Left lung (tissue), 10 donors: ENCODE measurements around the gene LRRC49. TPM values are rescaled to one million over a fixed set of nuclear protein-coding genes. Genes with fewer than 3 reads are reported as not detected.

ENCODE experiments used
- ATAC-seq: fragments of 200-7000 bp; cut with Tn5 transposase; one replicate; pipeline ENCODE4 v1.9.1; 2020; ENCODE audit warnings: moderate library complexity
- DNase-seq, 4 donors: peaks; one replicate each; pipeline ENCODE4 v3.0.0-alpha.2; 2013 to 2020
- H3K27ac ChIP-seq, 2 donors: fragments of 200-600 bp; sonication (generic) in 1 of 2; one replicate each; pipeline versions ENCODE4 v1.5.0 to v1.8.0; 2020 to 2021
- H3K27me3 ChIP-seq, 2 donors: fragments of 200-600 bp; sonication (generic) in 1 of 2; one replicate each; pipeline versions ENCODE4 v1.5.0 to v1.8.0; 2020 to 2021
- H3K36me3 ChIP-seq, 2 donors: fragments of 200-600 bp; sonication (generic) in 1 of 2; one replicate each; pipeline versions ENCODE4 v1.5.0 to v1.8.0; 2020 to 2021
- H3K4me1 ChIP-seq, 2 donors: fragments of 200-600 bp; one replicate each; pipeline ENCODE4 v1.8.0; 2021
- H3K4me3 ChIP-seq, 2 donors: fragments of 200-600 bp; sonication (generic) in 1 of 2; one replicate each; pipeline versions ENCODE4 v1.5.0 to v1.8.0; 2020 to 2021; ENCODE audit warnings: mild to moderate bottlenecking in 1 of 2
- H3K9me3 ChIP-seq, 2 donors: fragments of 200-600 bp; sonication (generic) in 1 of 2; one replicate each; pipeline versions ENCODE4 v1.5.0 to v1.8.0; 2020 to 2021
- CTCF ChIP-seq, 2 donors: fragments of 200-600 bp; sonication (generic) in 1 of 2; IDR thresholded peaks; one replicate each; pipeline versions ENCODE4 v1.5.0 to v1.8.0; 2021; ENCODE audit warnings: antibody characterized with exemption in 2 of 2
- intact Hi-C, 2 donors: fragments of 100-400 bp; cut with DNase I; formaldehyde crosslinking; loops; one replicate each; pipeline versions ENCODE4 v1.11.2 to v1.14.2; 2022
- polyA plus RNA-seq, 6 donors: library from polyadenylated mRNA; unstranded; fragments of 120-200 nt; gene quantifications; one replicate each; pipeline ENCODE4 v1.2.1, GENCODE V29; 2013; ENCODE audit not compliant: insufficient read length in 6 of 6
- total RNA-seq, 2 donors: library from RNA; stranded (reverse); fragmentation: NEBNext Ultra II Directional; extraction: Animal tissue kit (Norgen Biotek cat#: 25700); gene quantifications; one replicate each; pipeline ENCODE4 v1.2.1, GENCODE V29; 2021
- donor health status: DM: no; HTN: yes; CAD: no.
- donor health status: DM: no; HTN: no; CAD: no.

LRRC49 gene
- total and polyA plus RNA-seq, 8 donors: 4.2 to 24.1 (median 19.4) TPM

GRCh38 chr15:70859322-70859908 lies 33.2 kb upstream of the LRRC49 start:
- H3K27ac ChIP-seq: no peak overlapping the region
- H3K4me1 ChIP-seq: no peaks in the 10 kb centered on the region
- no peak for TF ChIP-seq CTCF (IDR thresholded peaks at IDR 0.05)
- no peak overlapping the region for H3K4me3 ChIP-seq
- no peaks in the 10 kb centered on the region for H3K9me3 ChIP-seq
- no peak for DNase-seq
- no peaks in the 10 kb centered on the region for H3K36me3 ChIP-seq
- intact Hi-C loops: no loop called here
- no peak for ATAC-seq
- peaks cover 6 to 18% of the 10 kb centered on the region in 2 donors for H3K27me3 ChIP-seq

- Histone ChIP-seq H3K4me3 (no peak overlapping the region), H3K9me3 (no peaks in the 10 kb centered on the region), H3K36me3 (no peaks in the 10 kb centered on the region), H3K27me3 (peaks cover 0 to 12% of the 10 kb centered on the region in 2 donors), H3K4me1 (no peaks in the 10 kb centered on the region), H3K27ac (no peak overlapping the region)
- intact Hi-C loops: no loop called here
- TF ChIP-seq CTCF (IDR thresholded peaks at IDR 0.05): no peak
- ATAC-seq (no peak), DNase-seq (no peak)
Measured at GRCh38 chr15:70859998-70860397, 32.6 kb upstream of the LRRC49 start.

- ATAC-seq: peak; percentile 70
- intact Hi-C loops: no loop called here
Measured at GRCh38 chr15:70863450-70864218, 29.0 kb upstream of the LRRC49 start.

GRCh38 chr15:70866982-70867641 lies 25.5 kb upstream of the LRRC49 start:
- TF ChIP-seq CTCF (IDR thresholded peaks at IDR 0.05): no peak
- Histone ChIP-seq H3K36me3 (no peaks in the 10 kb centered on the region), H3K27me3 (no peaks in the 10 kb centered on the region), H3K27ac (no peak overlapping the region), H3K9me3 (no peaks in the 10 kb centered on the region), H3K4me1 (no peaks in the 10 kb centered on the region), H3K4me3 (no peak overlapping the region)
- intact Hi-C loops: no loop called here
- ATAC-seq (no peak), DNase-seq (no peak)

More at GRCh38 chr15:70863450-70864218, 29.0 kb upstream of the LRRC49 start:
- Histone ChIP-seq H3K9me3 (no peaks in the 10 kb centered on the region), H3K36me3 (no peaks in the 10 kb centered on the region), H3K4me1 (no peaks in the 10 kb centered on the region), H3K27me3 (no peaks in the 10 kb centered on the region), H3K27ac (no peak overlapping the region), H3K4me3 (no peak overlapping the region)
- TF ChIP-seq CTCF (IDR thresholded peaks at IDR 0.05): no peak
- no peak for DNase-seq

- DNase-seq (peak in 2 of 4 donors; percentile 75 to 76), ATAC-seq (no peak)
- H3K36me3 ChIP-seq: no peaks in the 10 kb centered on the region
- no peak overlapping the region for H3K4me3 ChIP-seq
- H3K27me3 ChIP-seq: no peaks in the 10 kb centered on the region
- intact Hi-C loops: no loop called here
- H3K9me3 ChIP-seq: no peaks in the 10 kb centered on the region
- H3K4me1 ChIP-seq: no peaks in the 10 kb centered on the region
- TF ChIP-seq CTCF (IDR thresholded peaks at IDR 0.05): no peak
- H3K27ac ChIP-seq: peak overlapping the region in 1 of 2 donors; percentile 2
Measured at GRCh38 chr15:70867911-70868467, 24.6 kb upstream of the LRRC49 start.
